Activated naive CD4-positive, alpha-beta T cell treated with anti-CD3 and anti-CD28 coated beads for 36 hours (primary cell): ENCODE data around the gene IFI30. TPM values are rescaled to one million over a fixed set of nuclear protein-coding genes. Genes with fewer than 3 reads are reported as not detected.
"Not testable (repeated sequence)": the region's sequence is repeated elsewhere in the genome, so short reads cannot be mapped to it uniquely, and the experiment has no call there.

Source experiments
- CTCF ChIA-PET: fragments of 350-600 bp; sonication (Branson Sonifier 250); formaldehyde crosslinking; loops from one replicate; lab custom pipeline; 2021; ENCODE audit warnings: antibody characterized with exemption; lab: Charles Lee
- DNase-seq: peaks from one replicate; pipeline ENCODE4 v3.0.0-alpha.2; 2020
- H3K27ac Mint-ChIP-seq: one replicate; pipeline ENCODE4 v1.8.0; 2021; ENCODE audit warnings: mild to moderate bottlenecking, mixed read lengths
- H3K27me3 Mint-ChIP-seq: one replicate; pipeline ENCODE4 v1.8.0; 2021; ENCODE audit warnings: low read depth, mixed read lengths
- H3K36me3 Mint-ChIP-seq: one replicate; pipeline ENCODE4 v1.8.0; 2021; ENCODE audit warnings: low read depth, mixed read lengths
- H3K4me1 Mint-ChIP-seq: one replicate; pipeline ENCODE4 v1.8.0; 2021; ENCODE audit warnings: low read depth, mixed read lengths
- H3K4me3 Mint-ChIP-seq: one replicate; pipeline ENCODE4 v1.8.0; 2021; ENCODE audit warnings: mild to moderate bottlenecking, moderate library complexity, mixed read lengths
- H3K9me3 Mint-ChIP-seq: one replicate; pipeline ENCODE4 v1.8.0; 2021; ENCODE audit warnings: mixed read lengths
- intact Hi-C: fragments of 100-400 bp; cut with micrococcal nuclease; formaldehyde crosslinking; loops from one replicate; pipeline ENCODE4 v1.15.1; 2023
- total RNA-seq, 2 experiments: library from RNA; stranded (reverse); gene quantifications; one replicate each; pipeline ENCODE4 v1.2.3, GENCODE V29; 2021

IFI30 gene
- total RNA-seq, 2 experiments from 2014 or later = 19.0 to 20.8 TPM

DNA sequence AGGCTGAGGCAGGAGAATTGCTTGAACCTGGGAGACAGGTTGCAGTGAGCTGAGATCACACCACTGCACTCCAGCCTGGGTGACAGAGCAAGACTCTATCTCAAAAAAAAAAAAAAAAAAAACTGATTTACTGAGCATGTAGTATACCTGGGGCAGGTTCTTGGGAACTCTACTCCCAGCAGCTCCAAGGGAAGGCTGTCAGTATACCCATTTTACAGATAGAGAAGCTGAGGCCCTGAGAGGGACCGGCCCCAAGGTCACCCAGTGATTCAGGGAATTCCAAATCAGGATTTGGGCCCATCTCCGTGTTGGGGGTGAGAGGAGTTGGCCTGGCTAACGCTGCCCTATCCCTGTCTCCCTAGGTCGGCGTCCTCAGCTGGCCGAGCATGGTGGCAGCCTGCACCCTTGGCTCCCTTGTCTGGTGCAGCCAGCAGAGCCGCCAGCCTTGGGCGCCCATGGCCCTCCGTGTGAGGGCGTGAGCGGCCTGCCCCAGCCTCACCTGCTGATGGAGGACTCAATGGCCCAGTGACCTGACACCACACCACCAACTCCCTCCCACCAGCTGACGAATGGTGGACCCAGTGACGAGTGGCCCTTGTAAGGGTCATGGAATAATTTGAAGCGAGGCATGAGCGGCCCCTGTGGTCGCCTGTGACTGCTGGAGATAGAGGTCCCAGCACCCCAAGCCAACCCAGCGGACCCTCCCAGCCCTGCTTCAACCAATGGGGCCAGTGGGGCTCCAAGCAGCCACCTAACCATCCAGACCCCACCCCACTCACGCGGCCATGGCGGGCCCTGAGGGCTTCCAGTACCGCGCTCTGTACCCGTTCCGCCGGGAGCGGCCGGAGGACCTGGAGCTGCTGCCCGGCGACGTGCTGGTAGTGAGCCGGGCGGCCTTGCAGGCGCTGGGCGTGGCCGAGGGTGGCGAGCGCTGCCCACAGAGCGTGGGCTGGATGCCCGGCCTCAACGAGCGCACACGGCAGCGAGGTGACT is 18.2 kb upstream of the IFI30 start:
- CTCF ChIA-PET = interaction anchor here (0.6 to 1.2 kb wide), 6 partner anchors 11 to 174 kb away, joined by 3 to 6 read pairs (median 3); no protein-coding TSS in a partner anchor
- no peak for DNase-seq
- Mint-ChIP-seq H3K27ac (no peak overlapping the region), H3K4me1 (peaks cover 25% of the 10 kb centered on the region), H3K4me3 (peak overlapping the region; percentile 27), H3K36me3 (peaks cover 4% of the 10 kb centered on the region), H3K27me3 (no peaks in the 10 kb centered on the region), H3K9me3 (no peaks in the 10 kb centered on the region)
- intact Hi-C loops = no loop called here

GRCh38 chr19:18156268-18156667 is 17.3 kb upstream of the IFI30 start:
- H3K27ac Mint-ChIP-seq = no peak overlapping the region
- peaks cover 5% of the 10 kb centered on the region for H3K36me3 Mint-ChIP-seq
- intact Hi-C loops = no loop called here
- CTCF ChIA-PET = interaction anchor here (1.0 to 1.1 kb wide), 2 partner anchors 10 to 64 kb away, joined by 4 to 6 read pairs; no protein-coding TSS in a partner anchor
- H3K9me3 Mint-ChIP-seq = no peaks in the 10 kb centered on the region
- DNase-seq = no peak
- H3K4me1 Mint-ChIP-seq = peaks cover 26% of the 10 kb centered on the region
- no peak overlapping the region for H3K4me3 Mint-ChIP-seq
- H3K27me3 Mint-ChIP-seq = no peaks in the 10 kb centered on the region

- intact Hi-C loops = no loop called here
- Mint-ChIP-seq H3K27ac (no peak overlapping the region), H3K4me1 (peaks cover 25% of the 10 kb centered on the region), H3K9me3 (no peaks in the 10 kb centered on the region), H3K36me3 (peaks cover 5% of the 10 kb centered on the region), H3K4me3 (no peak overlapping the region), H3K27me3 (no peaks in the 10 kb centered on the region)
- CTCF ChIA-PET = interaction anchor here (1.1 kb wide), 1 partner anchor 10 kb away, joined by 4 read pairs; no protein-coding TSS in a partner anchor
- DNase-seq = no peak
Observed at GRCh38 chr19:18156841-18157464, 16.7 kb upstream of the IFI30 start.

- Mint-ChIP-seq H3K4me3 (no peak overlapping the region), H3K27ac (no peak overlapping the region), H3K4me1 (peaks cover 22% of the 10 kb centered on the region), H3K36me3 (peaks cover 6% of the 10 kb centered on the region), H3K27me3 (no peaks in the 10 kb centered on the region), H3K9me3 (no peaks in the 10 kb centered on the region)
- CTCF ChIA-PET = interaction anchor here (0.7 to 1.0 kb wide), 2 partner anchors 17 to 110 kb away, joined by 3 read pairs; no protein-coding TSS in a partner anchor
- intact Hi-C loops = no loop called here
- no peak for DNase-seq
Observed at GRCh38 chr19:18157465-18158063, 16.0 kb upstream of the IFI30 start.

DNA sequence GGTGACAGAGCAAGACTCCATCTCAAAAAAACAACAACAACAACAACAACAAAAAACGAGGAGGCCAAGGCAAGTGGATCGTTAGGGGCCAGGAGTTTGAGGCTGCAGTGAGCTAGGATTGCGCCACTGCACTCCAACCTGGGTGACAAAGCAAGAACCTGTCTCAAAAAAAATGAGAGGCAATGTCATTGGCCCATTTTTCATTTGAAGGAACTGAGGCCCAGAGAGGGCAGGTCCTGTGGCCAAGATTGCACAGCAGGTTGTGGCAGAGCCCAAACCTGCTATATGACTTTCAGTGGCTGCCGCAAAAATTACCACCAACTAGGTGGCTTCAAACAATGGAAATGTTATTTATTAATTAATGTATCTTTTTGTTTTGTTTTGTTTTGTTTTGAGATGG is 15.1 kb upstream of the IFI30 start:
- Mint-ChIP-seq H3K36me3 (peaks cover 10% of the 10 kb centered on the region), H3K27me3 (no peaks in the 10 kb centered on the region), H3K9me3 (no peaks in the 10 kb centered on the region), H3K4me3 (no peak overlapping the region), H3K4me1 (peaks cover 22% of the 10 kb centered on the region), H3K27ac (no peak overlapping the region)
- CTCF ChIA-PET = interaction anchor here (1.0 kb wide), 1 partner anchor 16 kb away, joined by 3 read pairs; no protein-coding TSS in a partner anchor
- intact Hi-C loops = no loop called here
- no peak for DNase-seq

DNA sequence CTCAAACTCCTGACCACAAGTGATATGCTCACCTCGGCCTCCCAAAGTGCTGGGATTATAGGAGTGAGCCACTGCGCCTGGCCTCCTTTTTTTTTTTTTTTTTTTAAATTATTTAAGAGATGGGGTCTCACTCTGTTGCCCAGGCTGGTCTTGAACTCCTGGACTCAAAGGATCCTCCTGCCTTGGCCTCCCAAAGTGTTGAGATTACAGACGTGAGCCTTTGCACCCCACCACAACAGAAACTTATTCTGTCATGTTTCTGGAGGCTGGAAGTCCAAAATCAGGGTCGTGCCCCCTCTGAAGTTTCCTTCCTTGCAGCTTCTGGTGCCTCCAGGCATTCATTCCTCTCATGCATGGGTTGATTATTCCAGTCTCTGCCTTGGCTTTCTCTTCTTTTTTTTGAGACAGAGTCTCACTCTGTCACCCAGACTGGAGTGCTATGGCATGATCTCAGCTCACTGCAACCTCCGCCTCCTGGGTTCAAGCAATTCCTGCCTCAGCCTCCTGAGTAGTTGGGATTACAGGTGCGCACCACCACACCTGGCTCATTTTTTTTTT is 14.5 kb upstream of the IFI30 start:
- Mint-ChIP-seq H3K36me3 (peaks cover 11% of the 10 kb centered on the region), H3K4me1 (peaks cover 18% of the 10 kb centered on the region)
- CTCF ChIA-PET = interaction anchor here (0.6 to 1.8 kb wide), 4 partner anchors 60 to 115 kb away, joined by 4 to 5 read pairs (median 4); no protein-coding TSS in a partner anchor
- H3K27me3 Mint-ChIP-seq, H3K27ac Mint-ChIP-seq, H3K9me3 Mint-ChIP-seq, DNase-seq, H3K4me3 Mint-ChIP-seq, intact Hi-C loops: not testable (repeated sequence)

DNA sequence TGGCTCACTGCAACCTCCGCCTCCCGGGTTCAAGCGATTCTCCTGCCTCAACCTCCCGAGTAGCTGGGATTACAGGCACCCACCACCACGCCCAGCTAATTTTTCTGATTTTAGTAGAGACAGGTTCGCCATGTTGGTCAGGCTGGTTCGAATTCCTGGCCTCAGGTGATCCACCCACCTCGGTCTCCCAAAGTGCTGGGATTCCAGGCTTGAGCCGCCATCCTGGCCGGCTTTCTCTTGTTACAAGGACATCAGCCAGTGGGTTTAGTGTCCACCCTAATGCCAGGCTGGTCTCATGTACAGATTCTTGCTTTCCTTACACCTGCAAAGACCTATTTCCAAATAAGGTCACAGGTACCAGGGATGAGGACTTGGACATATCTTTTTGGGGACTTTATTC is 13.8 kb upstream of the IFI30 start:
- H3K4me3 Mint-ChIP-seq = no peak overlapping the region
- H3K27me3 Mint-ChIP-seq = no peaks in the 10 kb centered on the region
- H3K4me1 Mint-ChIP-seq = peaks cover 13% of the 10 kb centered on the region
- no peak overlapping the region for H3K27ac Mint-ChIP-seq
- H3K9me3 Mint-ChIP-seq = no peaks in the 10 kb centered on the region
- no peak for DNase-seq
- intact Hi-C loops = loop anchor here (2.0 kb wide), 1 partner anchor 45 kb away; the partner anchor contains the start of gene RAB3A
- H3K36me3 Mint-ChIP-seq = peaks cover 11% of the 10 kb centered on the region
- CTCF ChIA-PET = interaction anchor here (0.6 to 2.3 kb wide), 6 partner anchors 8 to 150 kb away, joined by 3 to 15 read pairs (median 4); no protein-coding TSS in a partner anchor

GRCh38 chr19:18160493-18160970 is 13.1 kb upstream of the IFI30 start:
- peak overlapping the region; percentile 76 for H3K4me3 Mint-ChIP-seq
- CTCF ChIA-PET = interaction anchor here (0.6 to 2.3 kb wide), 7 partner anchors 9 to 151 kb away, joined by 3 to 15 read pairs (median 4); partner anchors contain the start of gene MAST3
- intact Hi-C loops = loop anchor here (2.0 kb wide), 1 partner anchor 44 kb away; the partner anchor contains the start of gene RAB3A
- peaks cover 10% of the 10 kb centered on the region for H3K4me1 Mint-ChIP-seq
- DNase-seq = peak; percentile 32
- H3K36me3 Mint-ChIP-seq = peaks cover 11% of the 10 kb centered on the region
- no peaks in the 10 kb centered on the region for H3K27me3 Mint-ChIP-seq
- H3K27ac Mint-ChIP-seq = no peak overlapping the region
- H3K9me3 Mint-ChIP-seq = no peaks in the 10 kb centered on the region

DNA sequence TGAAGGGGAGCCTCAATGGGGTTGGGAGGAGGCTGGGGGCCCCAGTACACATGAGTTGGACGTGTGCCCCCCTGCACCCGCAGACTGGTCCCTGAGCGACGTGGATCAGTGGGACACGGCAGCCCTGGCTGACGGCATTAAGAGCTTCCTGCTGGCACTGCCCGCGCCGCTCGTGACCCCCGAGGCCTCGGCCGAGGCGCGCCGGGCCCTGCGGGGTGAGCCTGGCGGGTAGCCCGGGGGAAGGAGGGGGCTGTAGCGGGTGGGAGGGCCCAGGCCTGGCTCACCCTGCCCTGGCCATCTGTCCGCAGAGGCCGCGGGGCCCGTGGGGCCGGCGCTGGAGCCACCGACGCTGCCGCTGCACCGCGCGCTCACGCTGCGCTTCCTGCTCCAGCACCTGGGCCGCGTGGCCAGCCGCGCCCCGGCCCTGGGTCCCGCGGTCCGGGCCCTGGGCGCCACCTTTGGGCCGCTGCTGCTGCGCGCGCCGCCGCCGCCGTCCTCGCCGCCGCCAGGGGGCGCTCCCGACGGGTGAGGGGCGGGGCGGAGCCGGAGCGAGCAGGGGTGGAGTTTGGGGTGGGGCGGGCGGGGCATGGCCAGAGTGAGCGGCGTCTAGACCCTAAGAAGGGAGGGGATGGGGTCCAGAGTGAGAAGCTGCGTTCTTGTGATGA is 12.5 kb upstream of the IFI30 start:
- CTCF ChIA-PET = interaction anchor here (0.8 to 2.3 kb wide), 9 partner anchors 9 to 152 kb away, joined by 3 to 15 read pairs (median 4); partner anchors contain the start of gene MAST3
- peak; percentile 77 for DNase-seq
- H3K36me3 Mint-ChIP-seq = peaks cover 17% of the 10 kb centered on the region
- no peaks in the 10 kb centered on the region for H3K9me3 Mint-ChIP-seq
- no peaks in the 10 kb centered on the region for H3K27me3 Mint-ChIP-seq
- no peak overlapping the region for H3K27ac Mint-ChIP-seq
- peaks cover 10% of the 10 kb centered on the region for H3K4me1 Mint-ChIP-seq
- H3K4me3 Mint-ChIP-seq = peak overlapping the region; percentile 76
- intact Hi-C loops = loop anchor here (1.0 to 2.0 kb wide), 2 partner anchors 8 to 44 kb away; partner anchors contain the start of genes PIK3R2 and RAB3A

DNA sequence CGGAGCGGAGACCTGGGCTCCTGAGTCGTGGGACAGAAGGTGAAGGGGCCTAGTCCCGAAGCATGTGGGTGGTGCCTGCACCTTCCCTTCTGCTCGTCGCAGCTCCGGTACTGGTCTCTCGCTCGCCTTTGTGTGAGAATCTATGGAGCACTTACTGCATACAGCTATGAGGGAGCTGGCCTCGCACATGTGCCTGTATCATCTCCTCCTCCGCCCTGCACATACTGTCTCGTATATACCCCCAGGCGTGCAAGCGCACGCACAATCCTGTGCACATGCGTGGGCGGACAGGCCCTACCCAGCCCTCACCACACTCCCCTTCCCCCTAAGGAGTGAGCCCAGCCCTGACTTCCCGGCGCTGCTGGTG is 12.0 kb upstream of the IFI30 start:
- H3K27me3 Mint-ChIP-seq = no peaks in the 10 kb centered on the region
- H3K36me3 Mint-ChIP-seq = peaks cover 20% of the 10 kb centered on the region
- H3K4me1 Mint-ChIP-seq = peaks cover 10% of the 10 kb centered on the region
- peak overlapping the region; percentile 36 for H3K4me3 Mint-ChIP-seq
- intact Hi-C loops = loop anchor here (1.0 to 2.0 kb wide), 2 partner anchors 8 to 43 kb away; partner anchors contain the start of genes PIK3R2 and RAB3A
- no peaks in the 10 kb centered on the region for H3K9me3 Mint-ChIP-seq
- H3K27ac Mint-ChIP-seq = no peak overlapping the region
- CTCF ChIA-PET = interaction anchor here (0.6 to 2.3 kb wide), 8 partner anchors 9 to 73 kb away, joined by 3 to 15 read pairs (median 4); partner anchors contain the start of gene MAST3
- no peak for DNase-seq

DNA sequence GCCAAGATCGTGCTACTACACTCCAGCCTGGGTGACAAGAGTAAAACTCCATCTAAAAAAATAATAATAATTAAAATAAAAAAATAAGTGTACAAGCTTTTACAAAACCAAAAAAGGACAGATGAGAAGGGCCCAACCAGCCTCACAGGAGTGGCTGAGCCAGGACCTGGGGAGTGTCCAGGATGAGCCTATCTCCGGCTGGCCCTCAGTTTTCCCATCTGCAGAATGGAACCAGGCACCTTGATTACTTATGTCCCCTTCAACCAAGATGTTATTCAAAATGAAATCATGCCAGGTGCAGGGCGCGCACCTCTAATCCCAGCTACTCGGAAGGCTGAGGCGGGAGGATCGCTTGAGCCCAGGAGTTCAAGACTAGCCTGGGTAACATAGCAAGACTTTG is 9.5 kb upstream of the IFI30 start:
- Mint-ChIP-seq H3K4me3 (no peak overlapping the region), H3K27ac (no peak overlapping the region), H3K4me1 (peaks cover 10% of the 10 kb centered on the region), H3K27me3 (no peaks in the 10 kb centered on the region), H3K9me3 (no peaks in the 10 kb centered on the region), H3K36me3 (peaks cover 27% of the 10 kb centered on the region)
- DNase-seq = no peak
- intact Hi-C loops = no loop called here
- CTCF ChIA-PET = interaction anchor here (0.6 to 5.2 kb wide), 4 partner anchors 23 to 209 kb away, joined by 3 to 35 read pairs (median 3); no protein-coding TSS in a partner anchor
